Erythroblast (primary cell): ENCODE results near the gene SLC6A13.

Experiments used
- GATA1 ChIP-seq: IDR thresholded peaks from 2 replicates; pipeline ENCODE4 v1.6.1; 2011; ENCODE audit warnings: low read depth, mild to moderate bottlenecking, control low read depth, low read length, moderate library complexity
- POLR2A ChIP-seq: IDR thresholded peaks from 2 replicates; pipeline ENCODE4 v1.6.1; 2011; ENCODE audit warnings: mild to moderate bottlenecking, low read length

- no peak for TF ChIP-seq POLR2A
- no peak for TF ChIP-seq GATA1
Observed at GRCh38 chr12:174124-174523, 88.5 kb downstream of the SLC6A13 start.
